Fibroblast of mammary gland (primary cell): ENCODE measurements around the gene ASAP2.
A peak's percentile ranks its signal among the peaks of the same experiment; 100 is the strongest.

Experiments
- DNase-seq: peaks from one replicate; pipeline ENCODE4 v3.0.0-alpha.2; 2010; ENCODE audit warnings: low read depth
- H3K4me3 ChIP-seq: 2 replicates; pipeline ENCODE4 v1.5.1; 2011; ENCODE audit warnings: low read depth, mild to moderate bottlenecking, low read length, moderate library complexity; ENCODE audit not compliant: control insufficient read depth
- CTCF ChIP-seq: conservative IDR thresholded peaks from 2 replicates; pipeline ENCODE4 v1.5.1; 2011; ENCODE audit warnings: low read depth, low read length, inconsistent platforms; ENCODE audit not compliant: control insufficient read depth, insufficient read depth

ASAP2 gene

GRCh38 chr2:9373047-9373446 is 166.4 kb downstream of the ASAP2 start:
- TF ChIP-seq CTCF: no peak
- no peak overlapping the region for H3K4me3 ChIP-seq
- no peak for DNase-seq

GRCh38 chr2:9373476-9373875 is 166.9 kb downstream of the ASAP2 start:
- H3K4me3 ChIP-seq: no peak overlapping the region
- no peak for TF ChIP-seq CTCF
- no peak for DNase-seq

- no peak overlapping the region for H3K4me3 ChIP-seq
- no peak for TF ChIP-seq CTCF
- no peak for DNase-seq
Measured at GRCh38 chr2:9374071-9374730, 167.6 kb downstream of the ASAP2 start.

- no peak for TF ChIP-seq CTCF
- no peak for DNase-seq
Measured at GRCh38 chr2:9375857-9376428, 169.3 kb downstream of the ASAP2 start.

GRCh38 chr2:9377461-9378097 is 171.0 kb downstream of the ASAP2 start:
- no peak for TF ChIP-seq CTCF
- no peak overlapping the region for H3K4me3 ChIP-seq
- no peak for DNase-seq

More at GRCh38 chr2:9375857-9376428, 169.3 kb downstream of the ASAP2 start:
- H3K4me3 ChIP-seq: no peak overlapping the region

GRCh38 chr2:9378433-9379390 is 172.1 kb downstream of the ASAP2 start:
- no peak overlapping the region for H3K4me3 ChIP-seq
- TF ChIP-seq CTCF: no peak
- peak; percentile 89 for DNase-seq
